HepG2 (cell line): ENCODE results near the gene PROC. TPM values are rescaled to one million over a fixed set of nuclear protein-coding genes. Genes with fewer than 3 reads are reported as not detected.

ENCODE experiments used
- GPN1 ChIP-seq: sonication (generic); formaldehyde crosslinking; IDR thresholded peaks from 2 replicates; pipeline ENCODE4 v1.5.1; 2020; ENCODE audit warnings: missing genetic modification reagents, borderline replicate concordance
- GZF1 ChIP-seq: sonication (generic); formaldehyde crosslinking; IDR thresholded peaks from 2 replicates; pipeline ENCODE4 v1.5.1; 2020; ENCODE audit warnings: mild to moderate bottlenecking, missing genetic modification reagents
- HOXA5 ChIP-seq: sonication (generic); formaldehyde crosslinking; IDR thresholded peaks from 2 replicates; pipeline ENCODE4 v1.4.0; 2020; ENCODE audit warnings: missing genetic modification reagents
- MATR3 ChIP-seq: sonication (generic); formaldehyde crosslinking; IDR thresholded peaks from 2 replicates; pipeline ENCODE4 v1.4.0; 2020; ENCODE audit warnings: missing genetic modification reagents
- RBM22 ChIP-seq: fragments of 200-400 bp; formaldehyde crosslinking; optimal IDR thresholded peaks from 2 replicates; pipeline ENCODE3; 2017; ENCODE audit warnings: mild to moderate bottlenecking, low read length, moderate library complexity
- REST ChIP-seq, 2 experiments: IDR thresholded peaks; 2 replicates each; pipeline ENCODE4 v1.6.1; 2011 to 2012; ENCODE audit warnings: low read length in 2 of 2, borderline replicate concordance in 1 of 2, low read depth in 1 of 2, mild to moderate bottlenecking in 1 of 2, moderate library complexity in 1 of 2
- SNRNP70 ChIP-seq: fragments of 200-400 bp; formaldehyde crosslinking; IDR thresholded peaks from 2 replicates; pipeline ENCODE4 v1.6.1; 2017; ENCODE audit warnings: mild to moderate bottlenecking, low read depth, low read length, moderate library complexity
- STAT6 ChIP-seq: sonication (generic); formaldehyde crosslinking; IDR thresholded peaks from 2 replicates; pipeline ENCODE4 v1.4.0; 2020; ENCODE audit warnings: missing genetic modification reagents, mild to moderate bottlenecking, borderline replicate concordance
- TBX2 ChIP-seq: sonication (generic); formaldehyde crosslinking; IDR thresholded peaks from 2 replicates; pipeline ENCODE4 v1.5.0; 2020; ENCODE audit warnings: missing genetic modification reagents, mild to moderate bottlenecking, borderline replicate concordance
- TFDP1 ChIP-seq: IDR thresholded peaks from 2 replicates; pipeline ENCODE4 v1.6.1; 2016; ENCODE audit warnings: missing compliant biosample characterization, missing genetic modification reagents, borderline replicate concordance
- TGIF2 ChIP-seq: IDR thresholded peaks from 2 replicates; pipeline ENCODE4 v1.6.1; 2016; ENCODE audit warnings: control low read depth, missing compliant biosample characterization
- ZBTB7A ChIP-seq: sonication (generic); formaldehyde crosslinking; IDR thresholded peaks from 2 replicates; pipeline ENCODE4 v1.8.0; 2022; ENCODE audit warnings: mild to moderate bottlenecking, missing genetic modification reagents
- ZFP62 ChIP-seq: sonication (generic); formaldehyde crosslinking; IDR thresholded peaks from 2 replicates; pipeline ENCODE4 v1.4.0; 2020; ENCODE audit warnings: missing genetic modification reagents
- ZMYM2 ChIP-seq: sonication (generic); formaldehyde crosslinking; IDR thresholded peaks from 2 replicates; pipeline ENCODE4 v1.8.0; 2022; ENCODE audit warnings: mild to moderate bottlenecking, missing genetic modification reagents
- ZNF230 ChIP-seq: sonication (generic); formaldehyde crosslinking; IDR thresholded peaks from 2 replicates; pipeline ENCODE4 v1.4.0; 2020; ENCODE audit warnings: mild to moderate bottlenecking, missing genetic modification reagents
- ZNF431 ChIP-seq: sonication (generic); formaldehyde crosslinking; IDR thresholded peaks from 2 replicates; pipeline ENCODE4 v1.9.0; 2022; ENCODE audit warnings: missing genetic modification reagents, low read depth, mild to moderate bottlenecking, borderline replicate concordance
- ZNF605 ChIP-seq: sonication (generic); formaldehyde crosslinking; IDR thresholded peaks from 2 replicates; pipeline ENCODE4 v1.8.0; 2022; ENCODE audit warnings: mild to moderate bottlenecking, missing genetic modification reagents
- ZNF710 ChIP-seq: sonication (generic); formaldehyde crosslinking; IDR thresholded peaks from 2 replicates; pipeline ENCODE4 v1.5.0; 2020; ENCODE audit warnings: mild to moderate bottlenecking, missing genetic modification reagents, borderline replicate concordance
- polyA plus RNA-seq, 8 experiments: library from polyadenylated mRNA; depleted of rRNA in 3 of 8; stranded (reverse) in 7 of 8; unstranded in 1 of 8; fragments of >200 nt; fragmentation: Illumina TruSeq in 4 of 8; extraction: Trizol in 4 of 8; gene quantifications; 2 replicates each; pipeline versions ENCODE4 v1.2.1 to v1.2.3, GENCODE V29; 2011 to 2016; ENCODE audit warnings: low read depth in 4 of 8, missing spikeins in 1 of 8, mixed read lengths in 1 of 8; ENCODE audit not compliant: insufficient read depth in 1 of 8
- total RNA-seq, 5 experiments: library from RNA; depleted of rRNA; stranded (reverse); fragments of >200 nt; fragmentation: Illumina TruSeq; extraction: Trizol; gene quantifications; 2 replicates each; pipeline ENCODE4 v1.2.3, GENCODE V29; 2016; ENCODE audit warnings: low read depth in 1 of 5

Gene PROC
- total and polyA plus RNA-seq, 2 of the 13 experiments (the other 11 are each of a cell fraction or from before 2014, with no cell fraction given): 134 to 185 TPM

- TF ChIP-seq STAT6: no peak
- TF ChIP-seq ZBTB7A (CRISPR knock-in tag): no peak
- no peak for TF ChIP-seq REST (IDR thresholded peaks at IDR 0.05; ENCODE audit: borderline replicate concordance in 1 of 2, low read depth in 1 of 2, low read length in 2 of 2)
- TF ChIP-seq ZFP62 (CRISPR knock-in tag): no peak
- no peak for TF ChIP-seq ZNF431 (CRISPR knock-in tag)
- no peak for TF ChIP-seq MATR3 (CRISPR knock-in tag)
- TF ChIP-seq ZNF230 (CRISPR knock-in tag): peak; percentile 63
- no peak for TF ChIP-seq TGIF2 (CRISPR knock-in tag)
- peak; percentile 41; the same call in 1 of the 2 replicates for TF ChIP-seq ZNF710 (CRISPR knock-in tag)
- no peak for TF ChIP-seq RBM22
- no peak for TF ChIP-seq ZMYM2
- no peak for TF ChIP-seq SNRNP70
- TF ChIP-seq HOXA5: peak; percentile 16; the same call in 1 of the 2 replicates
- 0 out of 2 replicates have a peak, but pooled peaks have one; percentile 47 for TF ChIP-seq TBX2
- TF ChIP-seq ZNF605: no peak
- no peak for TF ChIP-seq GPN1
- TF ChIP-seq GZF1 (CRISPR knock-in tag): no peak
- 0 out of 2 replicates have a peak, but pooled peaks have one; percentile 28 for TF ChIP-seq TFDP1
Observed at GRCh38 chr2:127414638-127415592, 3.3 kb upstream of the PROC start (continued).
